Central memory CD4-positive, alpha-beta T cell (primary cell): ENCODE results near the gene PCSK6.
"Not testable (repeated sequence)": the region's sequence is repeated elsewhere in the genome, so short reads cannot be mapped to it uniquely, and the experiment has no call there.

Source experiments
- DNase-seq: peaks from one replicate; pipeline ENCODE4 v3.0.0; 2022

PCSK6 gene

DNA sequence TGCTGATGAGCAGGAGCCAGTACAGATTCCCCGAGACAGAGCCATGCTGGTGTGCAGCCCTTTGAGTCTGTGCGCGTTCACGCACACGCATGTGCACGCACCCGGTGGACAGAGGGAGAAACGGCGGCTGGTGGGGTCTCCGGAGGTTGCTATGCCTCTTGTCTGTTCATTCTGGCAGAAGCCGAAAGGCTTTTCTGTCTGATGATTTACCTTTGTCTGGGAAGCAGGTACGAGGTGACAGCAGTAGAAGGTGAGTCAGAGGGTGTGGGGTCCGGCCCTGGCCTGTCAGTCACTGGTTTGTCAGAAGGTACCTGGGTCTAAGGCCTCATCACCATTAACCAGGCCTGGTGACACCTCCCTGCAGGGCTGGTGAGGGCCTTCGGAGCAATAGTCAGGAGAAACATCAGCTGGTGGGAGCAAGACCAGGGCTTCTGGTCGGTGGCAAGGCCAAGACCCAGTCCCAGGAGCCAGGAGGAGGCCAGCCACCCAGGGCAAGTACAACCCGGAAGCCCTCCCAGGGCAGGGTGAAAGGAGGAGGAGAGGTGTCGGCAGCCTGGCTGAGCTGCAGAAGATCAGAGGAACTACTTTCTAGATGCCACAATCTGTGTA is 7.5 kb downstream of the PCSK6 start:
- DNase-seq: no peak

DNA sequence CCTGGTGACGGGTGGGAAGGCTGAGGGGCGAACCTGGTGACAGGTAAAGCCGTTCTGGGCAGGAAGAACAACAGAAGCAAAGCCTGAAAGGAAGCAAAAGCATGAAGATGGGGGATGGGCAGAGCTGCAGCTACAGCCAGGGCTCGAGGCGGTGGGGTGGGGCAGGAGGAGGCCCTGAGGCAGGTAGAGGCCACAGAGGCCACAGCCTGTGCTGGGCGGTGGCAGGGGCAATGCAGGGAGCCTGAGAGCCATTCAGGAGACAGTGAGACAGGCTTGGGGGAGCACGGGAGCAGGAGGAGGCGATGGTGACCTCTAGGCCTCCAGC is 8.2 kb downstream of the PCSK6 start:
- no peak for DNase-seq

DNA sequence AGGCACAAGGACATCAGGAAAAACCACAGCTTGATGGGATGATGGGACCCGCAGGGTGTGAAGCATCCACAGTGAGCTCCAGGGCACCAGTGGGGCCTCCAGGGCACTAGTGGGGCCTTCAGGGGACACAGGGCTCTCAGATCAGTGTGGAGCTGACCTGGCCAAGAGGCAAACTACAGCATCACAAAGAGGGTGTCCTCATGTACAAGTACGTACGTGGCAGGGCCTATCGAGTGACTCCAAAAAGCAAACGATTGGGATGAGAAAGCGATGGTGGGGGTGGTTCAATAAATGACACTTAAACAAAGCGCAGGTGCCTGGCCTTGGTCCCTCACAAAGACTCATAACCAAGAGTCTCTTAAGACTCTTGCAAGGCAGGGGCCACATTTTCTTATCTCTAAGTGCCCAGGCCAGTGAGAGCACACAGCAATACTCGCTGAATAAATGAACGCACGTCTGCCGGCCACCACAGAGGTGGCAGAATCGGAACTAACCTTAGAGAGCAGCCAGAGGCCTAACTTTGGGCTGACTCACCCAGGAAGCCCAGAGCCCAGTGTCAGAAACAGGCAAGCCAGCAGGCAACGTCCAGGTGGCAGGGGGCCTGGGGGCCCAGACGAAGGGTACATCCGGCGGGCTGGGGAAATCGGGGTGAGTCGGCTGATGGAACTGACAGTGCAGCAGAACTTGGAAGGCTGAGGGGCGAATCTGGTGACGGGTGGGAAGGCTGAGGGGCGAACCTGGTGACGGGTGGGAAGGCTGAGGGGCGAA is 8.7 kb downstream of the PCSK6 start:
- DNase-seq: no peak

DNA sequence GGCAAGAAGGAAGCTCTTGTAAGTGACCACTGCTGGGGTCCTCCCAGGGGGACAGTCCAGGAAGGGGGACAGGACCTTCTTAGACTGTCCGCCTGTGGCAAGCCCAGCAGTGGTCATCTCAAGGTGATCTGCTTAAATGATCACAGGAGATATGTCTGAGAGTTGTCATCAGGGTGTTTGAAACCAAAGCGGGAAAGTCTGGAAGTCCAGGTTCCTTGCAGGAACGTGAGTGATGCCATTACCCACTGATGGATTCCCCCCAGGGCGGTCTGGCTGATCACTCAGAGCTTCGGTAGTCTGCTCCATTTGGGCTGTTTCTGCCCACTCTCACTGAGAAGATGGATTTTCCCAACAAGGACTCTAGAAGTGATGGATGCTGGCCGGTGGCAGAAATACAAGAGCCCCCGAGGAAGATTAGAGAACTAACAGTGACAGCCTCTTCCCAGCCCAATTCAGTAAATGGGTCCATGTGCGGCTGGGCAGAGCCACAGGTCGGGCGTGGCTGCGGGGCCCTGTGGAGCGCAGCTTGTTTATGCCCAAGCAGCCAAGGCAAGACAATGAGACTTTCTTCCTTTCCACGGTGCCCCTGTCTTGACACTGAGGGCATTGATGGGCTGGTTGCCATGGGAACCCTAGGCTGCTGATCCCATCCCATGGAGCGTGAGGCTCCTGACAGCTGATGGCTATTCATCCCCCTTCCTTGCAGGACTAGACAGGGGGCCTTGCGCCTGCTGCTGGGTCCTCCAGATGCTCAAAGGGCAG is 9.5 kb downstream of the PCSK6 start:
- DNase-seq: no peak

DNA sequence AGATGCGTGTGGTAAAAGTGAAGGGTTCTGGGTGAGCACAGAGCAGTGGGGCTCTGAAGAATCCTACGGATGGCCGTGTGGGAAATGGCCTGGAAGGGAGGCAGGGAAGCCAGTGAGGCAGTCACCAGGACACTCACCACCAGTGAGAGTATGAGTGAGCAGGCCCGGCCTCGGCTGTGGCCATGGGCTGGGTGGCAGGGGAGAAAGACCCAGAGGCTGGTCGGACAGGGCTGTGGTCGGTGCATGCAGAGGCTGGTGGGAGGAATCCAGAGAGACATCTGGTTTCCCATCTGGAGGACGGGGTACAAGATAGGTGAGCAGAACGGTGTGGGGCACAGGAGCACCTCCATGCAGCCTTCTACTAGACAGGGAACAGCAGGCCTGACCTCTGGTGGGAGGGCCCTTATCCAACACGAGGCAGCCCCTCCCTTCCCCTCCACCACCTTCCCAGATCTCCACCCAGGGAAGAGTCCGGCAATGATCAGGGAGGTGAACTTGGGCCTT is 10.1 kb downstream of the PCSK6 start:
- no peak for DNase-seq

DNA sequence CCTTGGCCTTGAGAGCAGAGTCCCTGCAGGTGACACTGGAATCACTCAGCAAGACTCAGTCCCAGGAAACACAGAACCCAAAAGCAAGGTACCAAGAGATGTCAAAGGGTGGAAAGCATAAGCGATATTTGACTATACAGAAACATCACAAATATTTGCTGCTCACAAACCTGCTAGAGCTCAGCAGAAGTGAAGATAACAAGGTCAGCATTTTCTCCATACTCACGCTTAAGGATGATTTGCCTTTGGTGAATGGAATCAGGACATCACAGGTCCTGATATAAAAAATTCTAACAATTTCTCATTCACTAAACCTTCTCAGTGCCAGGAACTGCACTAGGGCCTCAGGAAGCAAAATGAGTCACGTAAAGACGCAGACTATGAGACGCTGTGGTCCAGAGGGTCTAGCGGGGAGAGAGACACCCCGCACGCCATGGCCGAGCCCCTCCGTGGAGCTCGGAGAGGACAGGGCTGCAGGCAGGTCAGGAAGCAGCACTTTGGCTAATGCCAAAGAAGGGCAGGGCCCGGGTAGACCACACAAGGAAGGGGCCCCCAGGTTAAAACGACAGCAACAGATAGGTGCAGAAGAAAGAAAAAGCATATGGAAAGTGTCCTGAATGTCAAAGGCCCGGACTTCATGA is 10.7 kb downstream of the PCSK6 start:
- no peak for DNase-seq

DNA sequence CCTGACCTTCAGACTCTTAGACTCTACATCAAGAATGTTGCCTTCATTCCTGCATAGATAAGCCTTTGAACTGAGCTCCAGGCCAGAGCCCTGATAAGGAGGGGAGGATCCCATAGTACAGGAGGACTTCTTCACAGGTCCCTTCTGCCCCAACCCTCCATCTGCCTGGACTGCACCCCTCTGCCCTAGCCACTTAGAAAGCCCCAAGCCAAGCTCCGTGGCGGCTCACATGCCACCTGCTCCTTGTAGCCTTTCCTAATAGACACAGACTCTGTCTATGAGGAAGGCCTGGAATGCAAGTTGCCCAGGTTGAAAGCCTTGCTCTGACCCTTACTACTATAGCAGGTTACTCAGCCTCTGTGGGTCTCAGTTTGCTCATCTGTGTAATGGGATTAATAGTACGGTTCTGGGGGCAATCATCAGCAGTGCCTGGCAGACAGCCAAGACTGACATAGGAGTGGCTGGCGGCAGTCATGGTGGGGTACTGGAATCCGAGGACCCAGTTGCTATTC is 11.6 kb downstream of the PCSK6 start:
- DNase-seq: no peak

DNA sequence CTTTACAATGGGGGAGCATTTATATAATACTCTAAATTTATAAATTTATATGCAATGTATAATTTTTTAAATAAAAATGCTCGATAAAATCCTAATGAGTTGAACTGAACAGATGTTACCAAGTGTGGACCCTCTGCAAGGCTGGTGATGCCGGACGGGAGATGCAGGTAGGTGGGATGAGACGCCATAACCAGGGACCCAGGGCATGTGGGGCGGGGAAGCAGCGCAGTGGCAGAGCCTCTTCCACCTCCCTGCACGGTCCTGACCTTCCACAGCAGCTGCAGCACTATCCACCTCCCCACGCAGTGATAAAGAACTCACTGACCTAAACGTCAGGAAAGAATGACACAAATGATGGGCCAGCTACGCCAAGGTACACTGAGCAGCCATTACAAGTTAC is 12.8 kb downstream of the PCSK6 start:
- no peak for DNase-seq

DNA sequence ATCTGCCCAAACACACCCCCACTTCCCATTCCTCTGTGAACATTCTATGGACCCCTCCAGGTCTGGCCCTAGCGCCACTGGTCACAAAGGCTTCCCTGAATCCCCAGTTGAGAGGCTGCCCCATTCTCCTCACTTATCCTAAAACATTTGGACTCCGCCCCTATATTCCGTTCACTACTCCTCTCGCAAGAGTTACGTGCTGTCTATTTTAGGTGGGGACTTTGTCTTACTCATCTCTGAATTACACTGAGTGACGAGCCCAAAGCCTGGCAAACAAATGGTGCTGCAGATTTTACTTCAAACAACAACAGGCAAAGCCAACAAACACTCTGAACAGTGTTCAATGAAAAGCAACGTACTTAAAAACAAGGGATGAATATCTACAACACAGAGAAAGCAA is 14.5 kb downstream of the PCSK6 start:
- DNase-seq: no peak

DNA sequence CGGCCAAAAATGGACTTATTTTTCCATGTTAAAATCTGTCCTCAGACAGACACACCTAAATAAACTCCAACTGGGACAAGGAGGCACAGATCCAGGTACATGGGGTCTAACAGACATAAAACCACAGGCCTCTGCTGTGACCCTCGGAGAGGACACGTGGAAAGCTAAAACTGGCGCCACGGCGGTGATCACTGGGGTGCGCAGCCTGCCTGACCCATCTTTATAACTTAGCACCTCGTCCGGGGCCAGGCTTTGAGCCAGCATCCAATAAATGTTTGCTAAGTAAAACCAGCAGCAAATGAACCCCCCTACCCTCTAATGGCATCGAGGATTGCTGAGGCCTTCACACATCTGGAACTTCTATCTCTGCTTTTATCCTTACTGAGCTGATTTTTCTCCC is 15.3 kb downstream of the PCSK6 start:
- no peak for DNase-seq

DNA sequence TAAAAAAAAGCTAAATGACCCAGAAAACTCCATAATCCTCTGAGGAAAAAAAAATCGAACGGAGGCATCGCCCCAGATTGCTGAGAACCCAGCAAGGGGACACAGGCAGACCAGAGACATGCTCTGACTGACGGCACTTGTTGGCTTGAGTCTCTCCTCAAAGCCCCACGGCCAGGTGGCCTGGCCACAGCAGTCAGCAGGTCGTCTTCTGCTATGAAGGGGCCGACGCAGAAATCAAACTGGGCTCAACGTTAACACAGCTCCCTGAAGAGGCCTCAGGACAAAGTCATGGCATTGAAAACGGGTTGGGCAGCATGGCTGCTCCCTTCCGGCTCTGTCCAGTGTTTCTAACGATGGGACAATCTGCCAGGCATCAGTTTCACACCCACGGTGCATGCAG is 17.5 kb downstream of the PCSK6 start:
- no peak for DNase-seq

DNA sequence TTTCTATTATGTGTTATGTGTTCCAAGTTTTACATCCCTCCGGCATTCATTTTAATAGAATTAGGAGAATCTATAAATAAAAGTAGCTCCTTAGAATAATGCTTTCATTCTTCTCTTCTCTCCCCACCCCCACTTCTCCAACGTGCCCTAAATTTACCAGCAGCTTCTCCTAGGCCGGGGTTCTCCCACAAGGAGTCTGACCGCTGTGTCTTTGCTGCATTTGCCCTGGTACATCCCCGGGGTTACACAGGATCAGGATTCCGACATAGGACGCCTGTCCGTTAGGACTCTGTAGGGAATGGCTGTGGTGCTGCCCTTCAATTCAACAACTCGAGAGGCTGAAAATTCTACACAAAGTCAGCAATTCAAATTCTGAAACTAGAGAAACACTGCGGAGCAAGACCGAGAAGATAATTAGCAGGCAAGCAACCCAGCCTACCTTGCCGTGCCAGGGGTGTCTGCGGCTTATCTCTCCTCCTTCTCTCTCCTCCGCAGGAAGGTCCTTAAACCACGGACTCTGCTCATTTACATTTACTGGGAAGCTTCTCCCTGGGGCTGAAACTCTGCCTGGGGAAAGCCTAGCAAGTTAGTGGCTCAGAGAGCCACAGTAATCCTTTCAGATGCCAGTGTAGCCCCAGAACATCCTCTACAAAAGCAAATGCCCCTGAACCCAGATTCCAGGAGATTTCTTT is 18.8 kb downstream of the PCSK6 start:
- DNase-seq: no peak

DNA sequence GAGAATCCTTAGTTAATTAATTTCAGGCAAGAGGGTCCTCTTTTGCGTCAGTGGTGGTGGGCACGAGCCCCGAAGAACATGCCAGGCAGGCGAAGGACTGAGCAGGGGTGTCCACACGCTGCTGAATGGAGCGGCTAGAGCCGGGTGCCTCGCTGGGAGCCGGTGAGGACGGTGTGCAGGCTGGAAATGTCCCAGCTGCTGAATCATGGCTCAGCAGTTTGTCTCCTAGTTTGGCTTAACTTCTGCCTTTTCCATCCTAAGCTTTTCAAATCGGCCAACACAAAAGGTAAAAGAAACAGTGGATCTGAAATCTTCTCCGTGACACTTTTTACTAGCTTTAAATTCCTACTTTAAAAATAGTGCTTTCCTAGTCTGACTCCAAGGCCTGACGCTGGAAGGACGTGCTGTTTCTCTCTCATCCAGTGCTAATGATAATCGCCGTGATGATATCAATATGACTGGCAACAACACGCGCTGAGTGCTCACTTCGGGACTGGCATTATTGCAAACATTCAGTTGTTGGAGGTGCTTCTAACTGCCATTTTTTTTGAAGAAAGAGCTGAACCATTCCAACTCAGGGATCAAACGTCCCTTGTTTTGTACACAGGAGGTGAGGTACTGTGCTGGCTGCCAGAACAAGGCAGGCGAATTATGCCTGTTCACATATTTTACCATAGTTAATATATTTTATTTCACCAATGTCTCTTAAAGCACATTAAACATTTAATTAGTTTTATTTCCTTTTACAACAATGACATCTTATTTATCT is 19.8 kb downstream of the PCSK6 start:
- no peak for DNase-seq

DNA sequence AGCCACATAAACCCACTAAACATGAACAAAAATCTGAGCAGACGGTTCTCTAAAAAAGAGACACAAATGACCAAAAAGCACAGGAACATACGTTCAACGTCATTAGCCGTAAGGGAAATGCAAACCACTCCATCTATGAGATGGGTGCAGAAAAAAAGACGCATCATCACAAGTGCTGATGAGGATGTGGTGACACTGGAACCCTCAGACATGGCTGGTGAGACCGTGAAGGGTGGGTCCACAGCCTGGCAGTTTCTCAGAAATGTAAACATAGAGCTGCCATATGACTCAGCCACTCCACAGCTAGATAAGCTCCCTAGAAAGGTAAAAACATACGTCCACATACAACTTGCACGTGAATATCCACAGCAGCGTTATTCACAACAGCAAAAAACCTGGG is 23.3 kb downstream of the PCSK6 start:
- DNase-seq: no peak

DNA sequence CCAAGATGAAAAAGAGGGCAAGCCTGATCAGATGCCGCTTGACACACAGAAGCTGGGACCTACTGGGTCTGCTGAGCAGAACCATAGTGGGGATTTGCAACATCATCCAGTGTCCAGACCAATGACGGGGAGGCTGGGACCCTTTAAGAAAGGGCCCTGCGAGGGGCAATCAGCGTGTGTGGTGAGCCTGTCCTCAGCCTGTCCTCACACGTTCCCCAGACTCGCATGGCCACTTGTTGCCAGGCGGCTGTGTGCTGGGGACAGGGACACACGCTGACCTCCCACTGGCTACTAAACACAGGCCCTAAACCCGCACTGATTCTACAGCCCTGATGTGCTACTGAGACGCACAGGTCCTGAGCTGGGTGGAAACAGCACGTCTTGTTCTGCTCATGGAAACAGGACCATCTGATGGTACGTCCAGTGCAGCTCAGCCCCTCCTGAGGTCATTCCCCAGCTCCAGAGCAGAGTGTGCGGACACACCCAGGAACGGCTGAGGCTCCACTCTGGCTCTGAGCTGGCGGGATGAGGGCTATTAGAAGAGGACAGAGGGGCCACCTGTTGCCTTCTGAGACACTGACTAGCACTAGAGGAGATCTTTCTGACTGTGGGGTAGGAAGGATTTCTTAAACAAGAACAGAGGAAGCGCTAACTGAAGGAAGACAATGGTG is 24.4 kb downstream of the PCSK6 start:
- DNase-seq: no peak

DNA sequence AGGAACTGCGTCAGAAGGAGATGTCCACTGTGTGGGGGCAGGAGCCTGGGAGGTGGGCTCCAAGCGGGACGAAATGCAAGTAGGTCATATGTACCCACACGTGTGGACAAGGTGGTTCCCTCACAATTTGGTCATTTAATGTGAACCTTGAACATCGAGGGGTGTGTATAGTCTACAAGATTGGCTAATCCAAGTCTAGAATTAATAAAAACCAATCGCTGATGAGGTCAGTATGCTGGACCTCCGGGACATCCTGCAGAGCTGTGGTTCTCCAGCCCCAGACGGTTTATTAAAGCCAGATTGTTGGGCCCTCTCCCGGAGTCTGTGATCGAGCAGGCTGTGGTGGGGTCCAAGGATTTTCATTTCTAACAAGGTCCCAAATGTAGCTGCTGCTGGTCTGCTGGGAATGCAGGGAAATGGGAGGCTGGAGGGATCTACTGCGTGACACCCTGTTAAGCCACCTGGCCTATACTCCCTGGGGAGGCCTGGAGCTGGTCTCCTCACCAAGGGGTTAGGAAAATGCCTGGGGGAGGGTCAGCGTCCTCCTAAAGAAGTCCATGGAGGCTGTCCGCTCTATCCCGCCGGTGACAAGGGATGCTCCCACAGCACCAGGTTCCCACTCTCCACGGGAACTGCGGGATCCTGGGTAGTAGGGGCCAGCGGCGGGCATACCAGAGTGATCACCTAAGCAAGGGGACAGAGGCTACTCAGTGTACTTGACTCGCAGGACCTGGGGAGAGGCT is 25.1 kb downstream of the PCSK6 start:
- no peak for DNase-seq

DNA sequence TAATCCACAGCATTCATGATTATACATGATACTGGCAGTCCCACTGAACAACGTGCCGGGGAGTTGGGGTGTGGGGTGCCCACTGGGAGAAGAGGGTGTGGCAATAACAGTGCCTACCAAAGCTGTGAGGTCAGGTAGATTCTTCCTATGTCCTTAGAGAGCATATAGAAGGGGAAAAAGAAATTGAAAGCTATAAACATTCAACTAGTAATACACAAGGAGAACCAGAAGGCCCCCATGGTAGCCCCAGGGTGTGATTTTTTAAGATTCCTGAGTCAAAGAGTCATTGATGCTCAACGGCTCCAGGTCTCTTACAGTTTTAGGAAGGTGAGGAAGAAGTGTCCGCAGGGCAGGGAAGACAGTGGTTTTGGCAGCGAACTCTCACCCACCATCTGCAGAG is 25.8 kb downstream of the PCSK6 start:
- not testable (repeated sequence) for DNase-seq

DNA sequence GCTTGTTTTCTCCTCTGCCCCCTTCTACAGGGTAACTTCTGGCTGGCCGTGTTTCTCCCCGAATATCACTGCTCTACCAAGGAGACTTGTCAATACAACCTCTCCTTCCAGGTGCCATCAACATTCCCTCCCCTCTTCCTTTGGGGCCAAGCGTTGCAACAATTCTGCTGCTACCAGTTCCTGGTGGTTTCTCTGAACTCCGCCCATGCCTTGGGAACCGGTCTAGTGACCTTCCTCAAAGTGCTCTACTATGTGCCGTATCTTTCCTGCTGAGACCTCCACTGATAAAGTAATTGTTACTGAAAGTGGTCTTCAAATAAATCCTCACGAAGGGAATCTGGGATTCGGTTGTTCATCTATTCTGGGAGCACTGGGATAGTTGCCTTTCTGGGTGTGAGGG is 26.2 kb downstream of the PCSK6 start:
- no peak for DNase-seq

DNA sequence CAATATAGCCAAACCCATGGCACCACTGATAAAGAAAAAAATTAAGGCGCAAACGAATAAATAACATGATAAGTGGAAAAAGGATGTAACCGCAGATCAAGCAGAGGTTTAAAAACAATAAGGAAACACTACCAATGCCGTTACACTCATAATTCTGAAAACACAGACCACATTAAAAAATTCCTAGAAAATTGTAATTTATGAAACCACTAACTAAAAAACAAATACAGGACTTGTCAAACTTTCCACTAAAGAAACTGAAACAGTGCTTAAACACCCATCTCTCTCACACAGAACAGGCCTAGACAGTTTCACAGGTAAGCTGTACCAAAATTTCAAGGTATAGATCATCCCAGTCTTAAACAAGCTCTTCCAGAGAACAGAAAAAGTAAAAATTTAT is 28.4 kb downstream of the PCSK6 start:
- no peak for DNase-seq

DNA sequence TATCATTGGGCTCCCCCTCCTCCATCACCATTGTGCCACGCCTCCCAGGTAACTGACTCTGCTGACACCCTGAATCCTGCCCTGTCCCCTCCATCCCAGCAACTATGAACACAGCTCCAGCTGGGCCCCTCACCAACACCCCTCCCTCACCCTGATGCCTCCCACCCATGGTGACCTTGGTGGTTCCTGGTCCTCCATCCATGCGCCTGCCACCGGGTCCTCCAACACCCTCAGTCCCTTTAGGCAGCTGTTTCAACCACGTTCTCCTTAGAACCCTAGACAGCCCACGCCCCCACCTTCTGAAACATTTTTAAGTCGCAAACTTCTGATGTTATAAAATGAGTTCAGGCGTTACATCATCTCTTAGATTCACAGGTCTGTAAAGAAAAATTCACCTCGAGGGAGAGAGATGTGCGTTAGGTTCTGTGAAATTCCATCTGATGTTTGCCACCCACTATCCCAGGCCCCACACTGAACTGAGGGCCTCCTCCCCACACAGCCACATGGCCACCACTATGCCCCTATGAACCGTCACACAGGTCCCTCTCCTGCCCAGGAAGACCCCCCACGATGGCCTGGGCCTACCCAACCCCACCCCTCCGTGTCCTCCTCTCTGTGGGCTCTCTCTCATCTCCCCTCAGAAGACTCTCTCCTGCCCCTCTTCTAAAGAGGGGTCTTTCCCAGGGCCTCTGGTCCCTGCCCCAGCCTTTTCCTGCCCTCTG is 29.8 kb downstream of the PCSK6 start:
- no peak for DNase-seq
